Measurements from ENCODE around the gene CPTP. TPM values are rescaled to one million over a fixed set of nuclear protein-coding genes. Genes with fewer than 3 reads are reported as not detected.

CPTP gene
- total RNA-seq, 4 donors from 2014 or later = 10.4 to 42.7 (median 30.1) TPM

DNA sequence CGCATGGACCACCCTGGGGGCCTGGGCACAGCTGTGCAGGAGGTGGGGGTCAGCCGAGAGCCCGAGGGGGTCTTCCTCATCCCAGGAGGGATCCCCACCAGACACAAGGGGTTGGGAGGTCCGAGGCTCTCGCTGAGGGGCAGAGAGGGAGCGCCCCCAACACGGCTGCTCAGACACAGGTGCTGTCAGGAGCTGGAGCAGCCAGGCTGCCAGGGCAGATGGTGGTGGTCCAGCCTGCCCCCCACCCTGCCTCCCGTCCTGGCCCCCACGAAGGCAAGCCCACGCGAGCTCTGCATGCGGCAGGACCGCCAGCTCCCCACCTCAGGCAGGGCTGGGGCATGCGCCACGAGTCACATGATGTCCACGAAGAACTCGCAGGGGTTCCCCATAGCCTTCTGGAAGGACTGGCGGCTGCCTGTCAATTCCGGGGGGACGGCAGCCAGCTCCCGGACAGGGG lies 11.2 kb downstream of the CPTP start:
- Histone ChIP-seq H3K27ac (no peak overlapping the region), H3K4me3 (no peak overlapping the region), H3K27me3 (no peaks in the 10 kb centered on the region), H3K4me1 (peaks cover 0 to 8% (median 3%) of the 10 kb centered on the region in 3 donors), H3K9me3 (no peaks in the 10 kb centered on the region), H3K36me3 (peaks cover 0 to 55% of the 10 kb centered on the region in 2 donors)
- no peak for ATAC-seq
- TF ChIP-seq EP300 (IDR thresholded peaks at IDR 0.05) (no peak), POLR2A (IDR thresholded peaks at IDR 0.05) (no peak), POLR2AphosphoS5 (IDR thresholded peaks at IDR 0.05) (no peak)
- TF ChIP-seq, protein P1, sequence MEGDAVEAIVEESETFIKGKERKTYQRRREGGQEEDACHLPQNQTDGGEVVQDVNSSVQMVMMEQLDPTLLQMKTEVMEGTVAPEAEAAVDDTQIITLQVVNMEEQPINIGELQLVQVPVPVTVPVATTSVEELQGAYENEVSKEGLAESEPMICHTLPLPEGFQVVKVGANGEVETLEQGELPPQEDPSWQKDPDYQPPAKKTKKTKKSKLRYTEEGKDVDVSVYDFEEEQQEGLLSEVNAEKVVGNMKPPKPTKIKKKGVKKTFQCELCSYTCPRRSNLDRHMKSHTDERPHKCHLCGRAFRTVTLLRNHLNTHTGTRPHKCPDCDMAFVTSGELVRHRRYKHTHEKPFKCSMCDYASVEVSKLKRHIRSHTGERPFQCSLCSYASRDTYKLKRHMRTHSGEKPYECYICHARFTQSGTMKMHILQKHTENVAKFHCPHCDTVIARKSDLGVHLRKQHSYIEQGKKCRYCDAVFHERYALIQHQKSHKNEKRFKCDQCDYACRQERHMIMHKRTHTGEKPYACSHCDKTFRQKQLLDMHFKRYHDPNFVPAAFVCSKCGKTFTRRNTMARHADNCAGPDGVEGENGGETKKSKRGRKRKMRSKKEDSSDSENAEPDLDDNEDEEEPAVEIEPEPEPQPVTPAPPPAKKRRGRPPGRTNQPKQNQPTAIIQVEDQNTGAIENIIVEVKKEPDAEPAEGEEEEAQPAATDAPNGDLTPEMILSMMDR (IDR thresholded peaks at IDR 0.05) = no peak
- WGBS, 2 donors (ENCODE audit: low coverage in 1 of 2) = no CpG with 5 or more reads among the region's 21 CpGs

DNA sequence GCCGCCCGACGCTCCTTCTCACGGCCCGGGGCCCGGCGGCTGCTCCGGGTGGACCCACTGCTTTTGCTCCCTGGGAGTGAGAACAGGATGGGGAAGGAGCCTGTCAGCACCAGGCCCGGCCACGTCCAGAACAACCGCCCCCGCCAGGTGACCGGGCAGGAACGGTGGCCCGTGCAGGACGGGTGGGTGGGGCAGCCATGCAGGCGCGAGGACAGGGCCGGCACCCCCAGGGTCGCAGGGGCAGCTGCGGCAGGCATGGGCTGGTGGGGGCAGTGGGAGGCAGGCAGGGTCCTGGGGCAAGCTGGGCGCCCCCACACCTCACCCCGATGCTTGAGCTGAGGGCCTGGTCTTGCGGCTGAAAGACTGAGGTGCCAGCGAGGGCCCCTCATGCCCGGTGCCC lies 11.8 kb downstream of the CPTP start:
- no peak for ATAC-seq
- Histone ChIP-seq H3K4me1 (peaks cover 0 to 2% (median 0%) of the 10 kb centered on the region in 3 donors), H3K36me3 (peaks cover 0 to 61% of the 10 kb centered on the region in 2 donors), H3K27ac (no peak overlapping the region), H3K4me3 (no peak overlapping the region), H3K9me3 (no peaks in the 10 kb centered on the region), H3K27me3 (no peaks in the 10 kb centered on the region)
- WGBS, 2 donors (ENCODE audit: low coverage in 1 of 2) = no CpG with 5 or more reads among the region's 26 CpGs
- TF ChIP-seq EP300 (IDR thresholded peaks at IDR 0.05) = no peak
- TF ChIP-seq, protein P1 (IDR thresholded peaks at IDR 0.05) = no peak
- TF ChIP-seq POLR2AphosphoS5 (IDR thresholded peaks at IDR 0.05) = no peak
- no peak for TF ChIP-seq POLR2A (IDR thresholded peaks at IDR 0.05)

DNA sequence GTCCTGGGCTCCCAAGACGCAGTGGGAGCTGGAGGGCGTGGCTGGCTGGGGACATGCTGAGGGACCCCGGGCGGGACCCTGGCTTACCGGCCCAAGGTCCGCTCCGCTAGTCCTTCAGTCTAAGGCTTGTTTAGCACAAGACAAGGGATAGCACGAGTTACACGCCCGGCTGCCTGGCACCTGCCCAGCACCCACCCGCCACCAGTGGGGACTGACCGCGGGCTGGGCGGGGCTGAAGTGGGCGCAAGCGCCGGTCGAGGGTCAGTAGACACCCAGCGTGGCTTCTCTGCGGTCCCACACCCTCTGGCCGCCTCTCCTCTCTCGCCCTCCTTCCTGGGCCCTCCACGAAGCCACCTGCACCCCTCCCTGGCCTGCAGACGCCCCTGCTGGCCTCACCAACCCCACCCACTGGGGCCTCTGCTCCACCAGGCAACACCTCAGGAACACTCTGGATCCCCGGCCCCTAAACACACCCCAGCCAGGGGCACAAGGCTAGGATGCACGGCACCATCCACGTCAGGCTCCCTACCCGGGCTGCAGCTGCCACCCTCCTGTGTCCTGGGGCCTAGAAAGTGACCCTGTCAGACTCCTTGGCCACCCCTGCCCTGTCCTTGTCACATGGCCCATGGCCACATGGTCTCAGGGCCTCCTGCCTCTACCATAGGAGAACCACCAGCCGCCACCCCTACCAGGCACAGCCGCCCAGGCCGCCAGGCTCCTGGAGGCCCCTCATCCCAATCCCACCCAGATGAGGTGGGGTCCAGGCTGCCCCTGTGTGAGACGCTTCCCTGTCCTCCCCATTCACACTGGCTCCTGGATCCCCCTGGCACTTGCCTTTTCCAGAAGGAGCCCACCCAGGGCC lies 12.6 kb downstream of the CPTP start:
- WGBS, 2 donors (ENCODE audit: low coverage in 1 of 2) = 81 to 98% methylated on average over 5 to 10 of the region's 32 CpGs
- no peak overlapping the region for H3K4me3 ChIP-seq
- peaks cover 0 to 68% of the 10 kb centered on the region in 2 donors for H3K36me3 ChIP-seq
- H3K9me3 ChIP-seq = no peaks in the 10 kb centered on the region
- TF ChIP-seq POLR2AphosphoS5 (IDR thresholded peaks at IDR 0.05) (no peak), EP300 (IDR thresholded peaks at IDR 0.05) (no peak)
- H3K4me1 ChIP-seq = no peaks in the 10 kb centered on the region
- H3K27ac ChIP-seq = no peak overlapping the region
- H3K27me3 ChIP-seq = no peaks in the 10 kb centered on the region
- no peak for ATAC-seq

DNA sequence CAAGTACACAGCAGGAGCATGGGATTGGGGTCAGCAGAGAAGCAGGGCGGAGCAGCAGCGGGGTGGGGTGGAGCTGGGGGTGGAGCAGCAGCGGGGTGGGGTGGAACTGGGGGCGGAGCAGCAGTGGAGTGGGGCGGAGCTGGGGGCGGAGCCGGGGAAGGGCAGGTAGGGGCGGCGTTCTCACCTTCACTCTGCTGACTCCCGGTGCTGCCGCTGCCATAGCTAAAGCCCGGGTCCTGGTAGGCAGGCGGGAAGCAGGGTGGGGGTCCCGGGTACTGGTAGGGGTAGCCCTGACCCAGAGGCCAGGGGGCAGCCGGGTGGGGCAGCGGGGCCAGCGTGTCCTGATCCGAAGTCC lies 13.2 kb downstream of the CPTP start:
- WGBS, 2 donors (ENCODE audit: low coverage in 1 of 2) = 84% methylated on average over 8 of the region's 18 CpGs; no CpG with 5 or more reads in 1 of the 2 donors
- H3K4me1 ChIP-seq = no peaks in the 10 kb centered on the region
- peaks cover 0 to 73% of the 10 kb centered on the region in 2 donors for H3K36me3 ChIP-seq
- H3K4me3 ChIP-seq = no peak overlapping the region
- no peak for TF ChIP-seq POLR2AphosphoS5 (IDR thresholded peaks at IDR 0.05)
- TF ChIP-seq, protein P1 (IDR thresholded peaks at IDR 0.05) = no peak
- no peak for TF ChIP-seq EP300 (IDR thresholded peaks at IDR 0.05)
- TF ChIP-seq POLR2A (IDR thresholded peaks at IDR 0.05) = no peak
- no peaks in the 10 kb centered on the region for H3K9me3 ChIP-seq
- ATAC-seq = no peak
- H3K27me3 ChIP-seq = no peaks in the 10 kb centered on the region
- no peak overlapping the region for H3K27ac ChIP-seq

DNA sequence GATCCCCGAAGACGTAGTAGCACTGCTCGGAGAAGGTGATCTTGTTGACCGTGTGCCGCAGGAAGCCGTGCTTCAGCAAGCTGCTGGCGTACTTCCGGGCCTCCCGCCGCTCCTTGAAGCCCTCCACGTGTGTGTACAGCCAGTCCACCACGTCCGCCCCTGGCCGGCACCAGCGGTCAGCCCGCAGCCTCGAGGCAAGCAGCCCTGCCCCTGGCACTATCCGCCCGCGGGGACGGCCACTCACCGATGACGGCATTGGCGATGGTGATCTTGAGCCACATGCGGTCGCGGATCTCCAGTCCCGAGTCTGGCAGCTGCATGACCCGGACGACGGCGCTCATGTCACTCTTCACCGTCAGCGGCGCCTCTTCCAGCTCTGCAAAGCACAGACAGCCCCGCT lies 13.7 kb downstream of the CPTP start:
- Histone ChIP-seq H3K27me3 (no peaks in the 10 kb centered on the region), H3K4me3 (no peak overlapping the region), H3K4me1 (no peaks in the 10 kb centered on the region), H3K36me3 (peaks cover 0 to 73% of the 10 kb centered on the region in 2 donors), H3K27ac (no peak overlapping the region), H3K9me3 (no peaks in the 10 kb centered on the region)
- no peak for ATAC-seq
- TF ChIP-seq POLR2A (IDR thresholded peaks at IDR 0.05) (no peak), EP300 (IDR thresholded peaks at IDR 0.05) (no peak)
- TF ChIP-seq, protein P1 (IDR thresholded peaks at IDR 0.05) = no peak
- WGBS, 2 donors (ENCODE audit: low coverage in 1 of 2) = 88% methylated on average over 8 of the region's 36 CpGs; no CpG with 5 or more reads in 1 of the 2 donors
